ENCODE results near the gene BMPR2.
"Not testable (repeated sequence)": the region's sequence is repeated elsewhere in the genome, so short reads cannot be mapped to it uniquely, and the experiment has no call there.

BMPR2 gene

DNA sequence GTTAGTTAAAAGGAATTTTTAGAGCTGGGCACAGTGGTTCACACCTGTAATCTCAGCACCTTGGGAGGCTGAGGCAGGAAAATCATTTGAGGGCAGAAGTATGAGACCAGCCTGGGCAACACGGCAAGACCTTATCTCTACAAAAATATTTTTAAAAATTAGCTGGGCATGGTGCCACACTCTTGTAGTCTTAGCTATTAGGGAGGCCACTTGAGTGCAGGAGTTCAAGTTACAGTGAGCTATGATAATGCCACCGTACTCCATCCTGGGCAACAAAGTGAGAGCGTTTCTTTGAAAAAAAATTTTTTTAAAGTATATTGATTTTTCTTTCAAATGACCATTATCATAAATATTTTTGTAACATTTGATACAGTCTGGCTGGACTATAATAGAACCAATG is 165.0 kb downstream of the BMPR2 start:
- TF ChIP-seq, protein P1, sequence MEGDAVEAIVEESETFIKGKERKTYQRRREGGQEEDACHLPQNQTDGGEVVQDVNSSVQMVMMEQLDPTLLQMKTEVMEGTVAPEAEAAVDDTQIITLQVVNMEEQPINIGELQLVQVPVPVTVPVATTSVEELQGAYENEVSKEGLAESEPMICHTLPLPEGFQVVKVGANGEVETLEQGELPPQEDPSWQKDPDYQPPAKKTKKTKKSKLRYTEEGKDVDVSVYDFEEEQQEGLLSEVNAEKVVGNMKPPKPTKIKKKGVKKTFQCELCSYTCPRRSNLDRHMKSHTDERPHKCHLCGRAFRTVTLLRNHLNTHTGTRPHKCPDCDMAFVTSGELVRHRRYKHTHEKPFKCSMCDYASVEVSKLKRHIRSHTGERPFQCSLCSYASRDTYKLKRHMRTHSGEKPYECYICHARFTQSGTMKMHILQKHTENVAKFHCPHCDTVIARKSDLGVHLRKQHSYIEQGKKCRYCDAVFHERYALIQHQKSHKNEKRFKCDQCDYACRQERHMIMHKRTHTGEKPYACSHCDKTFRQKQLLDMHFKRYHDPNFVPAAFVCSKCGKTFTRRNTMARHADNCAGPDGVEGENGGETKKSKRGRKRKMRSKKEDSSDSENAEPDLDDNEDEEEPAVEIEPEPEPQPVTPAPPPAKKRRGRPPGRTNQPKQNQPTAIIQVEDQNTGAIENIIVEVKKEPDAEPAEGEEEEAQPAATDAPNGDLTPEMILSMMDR (conservative IDR thresholded peaks at IDR 0.05; ENCODE audit: low read length) = no peak
- no peak for DNase-seq (ENCODE audit: low read depth)
- no peak overlapping the region for H3K4me3 ChIP-seq (ENCODE audit: low read length)

DNA sequence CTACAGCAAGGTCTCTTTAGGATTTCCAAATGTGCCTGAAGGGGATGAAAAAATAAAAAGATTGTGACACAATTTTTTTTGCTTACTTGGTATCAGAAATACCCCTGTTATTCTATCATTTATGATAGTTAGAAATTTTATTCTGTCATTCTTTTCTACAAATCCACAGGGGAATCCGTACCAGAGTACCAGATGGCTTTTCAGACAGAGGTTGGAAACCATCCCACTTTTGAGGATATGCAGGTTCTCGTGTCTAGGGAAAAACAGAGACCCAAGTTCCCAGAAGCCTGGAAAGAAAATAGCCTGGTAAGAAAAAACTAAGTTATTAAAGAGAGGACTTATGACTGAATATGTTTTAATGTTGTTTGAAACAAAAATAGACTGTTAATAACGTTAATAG is 166.0 kb downstream of the BMPR2 start:
- no peak overlapping the region for H3K4me3 ChIP-seq (ENCODE audit: low read length)
- TF ChIP-seq, protein P1 (conservative IDR thresholded peaks at IDR 0.05; ENCODE audit: low read length) = no peak
- no peak for DNase-seq (ENCODE audit: low read depth)

DNA sequence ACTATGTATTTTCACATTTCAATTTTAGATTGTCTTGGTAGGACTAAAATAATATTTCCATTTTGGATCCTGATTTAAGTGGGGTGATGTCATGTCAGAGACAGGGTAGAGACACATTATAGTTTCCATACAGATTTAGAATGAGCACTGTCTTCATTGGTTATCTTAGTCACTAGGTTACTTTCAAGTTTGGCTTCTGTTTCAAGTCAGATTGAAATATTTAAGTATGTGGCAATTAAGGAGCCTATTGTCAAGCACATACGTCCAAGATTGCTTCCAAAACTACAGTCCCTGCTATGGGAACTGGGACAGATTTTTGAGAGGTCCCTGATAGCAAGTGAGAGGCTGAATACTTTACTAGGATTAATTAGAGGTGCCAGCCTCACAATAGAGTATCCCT is 169.4 kb downstream of the BMPR2 start:
- TF ChIP-seq, protein P1 (conservative IDR thresholded peaks at IDR 0.05; ENCODE audit: low read length) = no peak
- peak; percentile 6 for DNase-seq (ENCODE audit: low read depth)
- no peak overlapping the region for H3K4me3 ChIP-seq (ENCODE audit: low read length)

DNA sequence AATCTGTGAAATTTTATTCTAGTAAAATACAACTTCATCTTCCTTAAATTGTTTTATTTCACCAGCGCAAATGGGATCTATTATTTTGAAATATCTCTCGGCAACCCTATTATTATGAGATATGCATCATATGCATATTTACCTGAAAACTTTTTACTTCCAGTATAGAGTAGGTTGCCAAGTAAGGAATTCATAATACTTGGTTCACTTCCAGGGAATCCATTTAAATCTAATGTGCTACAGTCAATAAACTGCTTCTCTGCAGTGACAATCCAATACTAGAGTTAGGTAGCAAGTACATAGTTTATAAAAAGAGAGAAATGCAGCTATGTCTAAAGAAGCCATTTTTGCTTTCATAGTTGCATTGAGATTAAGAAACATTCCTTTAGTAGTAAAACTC is 169.8 kb downstream of the BMPR2 start:
- TF ChIP-seq, protein P1 (conservative IDR thresholded peaks at IDR 0.05; ENCODE audit: low read length) = no peak
- no peak for DNase-seq (ENCODE audit: low read depth)
- no peak overlapping the region for H3K4me3 ChIP-seq (ENCODE audit: low read length)

DNA sequence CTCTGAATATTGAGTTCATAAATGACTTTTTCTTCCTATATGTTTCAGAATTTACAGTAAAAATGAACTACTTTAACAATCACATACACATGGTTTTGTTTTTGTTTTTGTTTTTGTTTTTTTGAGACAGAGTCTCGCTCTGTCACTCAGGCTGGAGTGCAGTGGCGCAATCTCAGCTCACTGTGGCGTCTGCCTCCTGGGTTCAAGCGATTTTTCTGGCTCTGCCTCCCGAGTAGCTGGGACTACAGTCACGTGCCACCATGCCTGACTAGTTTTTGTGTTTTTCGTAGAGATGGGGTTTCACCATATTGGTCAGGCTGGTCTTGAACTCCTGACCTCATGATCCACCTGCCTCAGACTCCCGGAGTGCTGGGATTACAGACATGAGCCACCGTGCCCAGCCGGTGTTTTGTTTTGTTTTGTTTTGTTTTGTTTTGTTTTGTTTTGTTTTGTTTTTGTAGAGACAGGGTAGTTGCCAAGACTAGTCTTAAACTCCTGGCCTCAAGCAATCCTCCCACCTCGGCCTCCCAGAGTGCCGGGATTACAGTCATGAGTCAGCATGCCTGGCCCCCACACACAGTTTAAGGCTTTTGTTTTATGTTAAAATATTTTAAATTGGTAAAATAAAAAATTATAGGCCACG is 170.5 kb downstream of the BMPR2 start:
- H3K4me3 ChIP-seq (ENCODE audit: low read length); DNase-seq (ENCODE audit: low read depth): not testable (repeated sequence)

DNA sequence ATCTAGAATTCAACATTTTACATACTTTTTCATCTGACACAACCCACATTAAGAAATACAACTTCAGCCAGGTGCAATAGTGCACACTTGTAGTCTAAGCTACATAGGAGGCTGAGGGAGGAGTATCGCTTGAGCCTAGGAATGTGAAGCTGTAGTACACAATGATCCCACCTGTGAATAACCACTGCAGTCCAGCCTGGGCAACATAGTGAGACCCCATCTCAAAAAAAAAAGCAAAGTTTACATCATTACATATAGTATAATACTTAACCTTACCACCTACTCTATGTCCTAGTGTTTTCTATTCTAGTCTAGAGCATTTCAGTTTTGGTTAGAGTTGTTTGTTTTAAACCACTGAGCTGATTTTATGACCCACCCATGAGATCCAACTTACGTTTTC is 172.1 kb downstream of the BMPR2 start:
- TF ChIP-seq, protein P1 (conservative IDR thresholded peaks at IDR 0.05; ENCODE audit: low read length) = no peak
- H3K4me3 ChIP-seq (ENCODE audit: low read length) = no peak overlapping the region
- no peak for DNase-seq (ENCODE audit: low read depth)

DNA sequence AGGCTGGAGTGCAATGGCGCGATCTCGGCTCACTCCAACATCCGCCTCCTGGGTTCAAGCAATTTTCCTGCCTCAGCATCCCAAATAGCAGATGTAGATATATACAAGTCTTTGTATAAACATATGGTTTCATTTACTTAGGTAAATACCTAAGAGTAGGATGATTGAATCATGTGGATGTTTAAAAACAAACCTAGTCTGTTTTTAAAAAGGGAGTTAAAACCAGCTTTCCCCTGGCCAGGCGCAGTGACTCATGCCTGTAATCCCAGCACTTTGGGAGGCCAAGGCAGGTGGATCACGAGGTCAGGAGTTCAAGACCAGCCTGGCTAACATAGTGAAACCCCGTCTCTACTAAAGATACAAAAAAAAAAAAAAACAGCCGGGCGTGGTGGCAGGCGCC is 174.9 kb downstream of the BMPR2 start:
- not testable (repeated sequence) for DNase-seq (ENCODE audit: low read depth); H3K4me3 ChIP-seq (ENCODE audit: low read length)

DNA sequence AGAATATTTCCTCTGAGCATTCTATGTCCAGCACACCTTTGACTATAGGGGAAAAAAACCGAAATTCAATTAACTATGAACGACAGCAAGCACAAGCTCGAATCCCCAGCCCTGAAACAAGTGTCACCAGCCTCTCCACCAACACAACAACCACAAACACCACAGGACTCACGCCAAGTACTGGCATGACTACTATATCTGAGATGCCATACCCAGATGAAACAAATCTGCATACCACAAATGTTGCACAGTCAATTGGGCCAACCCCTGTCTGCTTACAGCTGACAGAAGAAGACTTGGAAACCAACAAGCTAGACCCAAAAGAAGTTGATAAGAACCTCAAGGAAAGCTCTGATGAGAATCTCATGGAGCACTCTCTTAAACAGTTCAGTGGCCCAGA is 179.2 kb downstream of the BMPR2 start:
- no peak overlapping the region for H3K4me3 ChIP-seq (ENCODE audit: low read length)
- TF ChIP-seq, protein P1 (conservative IDR thresholded peaks at IDR 0.05; ENCODE audit: low read length) = no peak
- DNase-seq (ENCODE audit: low read depth) = peak; percentile 13

Measured in AG10803 (cell line).